ENCODE measurements around the gene LMBR1. TPM values are rescaled to one million over a fixed set of nuclear protein-coding genes. Genes with fewer than 3 reads are reported as not detected.

Gene LMBR1
- total RNA-seq, 1 experiment from 2014 or later = 82.6 TPM

- Histone ChIP-seq H3K27me3 (ENCODE audit: control insufficient read depth, insufficient read depth, low read length) (no peaks in the 10 kb centered on the region), H3K36me3 (ENCODE audit: control insufficient read depth, insufficient read depth, low read length) (no peaks in the 10 kb centered on the region), H3K27ac (ENCODE audit: low read length) (no peak overlapping the region), H3K4me1 (ENCODE audit: control insufficient read depth, insufficient read depth, low read length) (no peaks in the 10 kb centered on the region), H3K9me3 (ENCODE audit: control insufficient read depth, insufficient read depth, low read depth, low read length) (no peaks in the 10 kb centered on the region), H3K4me3 (ENCODE audit: low read depth in 2 of 2, low read length in 2 of 2) (no peak overlapping the region)
- no TSS peak for BruUV-seq (replicated peaks)
- CTCF ChIA-PET = no interaction called here
- intact Hi-C loops (cut with micrococcal nuclease; ENCODE audit: unreplicated experiment) (loop anchor here (10.0 kb wide), 1 partner anchor 107 kb away; no protein-coding TSS in a partner anchor), in situ Hi-C loops (cut with HindIII; ENCODE audit: low pct_unique_long_range_greater_than_20kb, low sequenced_read_pairs) (no loop called here)
- TF ChIP-seq TCF7L2 (IDR thresholded peaks at IDR 0.05; ENCODE audit: low read depth, low read length) = no peak
- DNase-seq (ENCODE audit: low read depth, low spot score) = no peak
- ATAC-seq = no peak
- POLR2A ChIA-PET = no interaction called here
Measured at GRCh38 chr7:156657681-156658080, 235.3 kb downstream of the LMBR1 start.

DNA sequence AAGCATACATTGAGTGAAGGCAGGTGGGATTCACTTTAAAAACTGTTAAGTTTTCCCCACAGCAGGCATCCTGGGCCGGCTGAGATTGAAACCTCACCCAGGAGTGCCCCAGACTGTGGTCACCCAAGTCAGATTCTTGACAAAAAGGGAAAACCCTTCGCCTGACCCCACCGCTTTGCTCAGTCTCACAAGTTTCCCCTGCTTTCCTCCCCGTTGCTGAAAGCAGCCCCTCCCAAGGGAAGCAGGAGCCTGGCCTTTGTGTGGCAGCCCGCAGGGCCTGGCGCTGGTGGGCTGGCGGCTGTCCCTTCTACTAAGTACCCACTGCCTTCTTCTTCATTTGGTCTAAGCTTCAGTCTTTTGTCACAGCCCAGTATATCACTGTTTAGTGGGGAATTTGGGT, 236.4 kb downstream of the LMBR1 start:
- CTCF ChIA-PET = no interaction called here
- Histone ChIP-seq H3K36me3 (ENCODE audit: control insufficient read depth, insufficient read depth, low read length) (no peaks in the 10 kb centered on the region), H3K4me1 (ENCODE audit: control insufficient read depth, insufficient read depth, low read length) (no peaks in the 10 kb centered on the region), H3K27ac (ENCODE audit: low read length) (no peak overlapping the region), H3K4me3 (ENCODE audit: low read depth in 2 of 2, low read length in 2 of 2) (no peak overlapping the region), H3K9me3 (ENCODE audit: control insufficient read depth, insufficient read depth, low read depth, low read length) (no peaks in the 10 kb centered on the region), H3K27me3 (ENCODE audit: control insufficient read depth, insufficient read depth, low read length) (no peaks in the 10 kb centered on the region)
- no peak for TF ChIP-seq POLR2AphosphoS5 (IDR thresholded peaks at IDR 0.05; ENCODE audit: low read depth, low read length)
- no peak for TF ChIP-seq TCF7L2 (IDR thresholded peaks at IDR 0.05; ENCODE audit: low read depth, low read length)
- TF ChIP-seq CTCF (IDR thresholded peaks at IDR 0.05) = no peak
- no peak for TF ChIP-seq SIN3A (IDR thresholded peaks at IDR 0.05; ENCODE audit: borderline replicate concordance, insufficient read depth, low read depth, low read length)
- TF ChIP-seq, protein P1, sequence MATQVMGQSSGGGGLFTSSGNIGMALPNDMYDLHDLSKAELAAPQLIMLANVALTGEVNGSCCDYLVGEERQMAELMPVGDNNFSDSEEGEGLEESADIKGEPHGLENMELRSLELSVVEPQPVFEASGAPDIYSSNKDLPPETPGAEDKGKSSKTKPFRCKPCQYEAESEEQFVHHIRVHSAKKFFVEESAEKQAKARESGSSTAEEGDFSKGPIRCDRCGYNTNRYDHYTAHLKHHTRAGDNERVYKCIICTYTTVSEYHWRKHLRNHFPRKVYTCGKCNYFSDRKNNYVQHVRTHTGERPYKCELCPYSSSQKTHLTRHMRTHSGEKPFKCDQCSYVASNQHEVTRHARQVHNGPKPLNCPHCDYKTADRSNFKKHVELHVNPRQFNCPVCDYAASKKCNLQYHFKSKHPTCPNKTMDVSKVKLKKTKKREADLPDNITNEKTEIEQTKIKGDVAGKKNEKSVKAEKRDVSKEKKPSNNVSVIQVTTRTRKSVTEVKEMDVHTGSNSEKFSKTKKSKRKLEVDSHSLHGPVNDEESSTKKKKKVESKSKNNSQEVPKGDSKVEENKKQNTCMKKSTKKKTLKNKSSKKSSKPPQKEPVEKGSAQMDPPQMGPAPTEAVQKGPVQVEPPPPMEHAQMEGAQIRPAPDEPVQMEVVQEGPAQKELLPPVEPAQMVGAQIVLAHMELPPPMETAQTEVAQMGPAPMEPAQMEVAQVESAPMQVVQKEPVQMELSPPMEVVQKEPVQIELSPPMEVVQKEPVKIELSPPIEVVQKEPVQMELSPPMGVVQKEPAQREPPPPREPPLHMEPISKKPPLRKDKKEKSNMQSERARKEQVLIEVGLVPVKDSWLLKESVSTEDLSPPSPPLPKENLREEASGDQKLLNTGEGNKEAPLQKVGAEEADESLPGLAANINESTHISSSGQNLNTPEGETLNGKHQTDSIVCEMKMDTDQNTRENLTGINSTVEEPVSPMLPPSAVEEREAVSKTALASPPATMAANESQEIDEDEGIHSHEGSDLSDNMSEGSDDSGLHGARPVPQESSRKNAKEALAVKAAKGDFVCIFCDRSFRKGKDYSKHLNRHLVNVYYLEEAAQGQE (IDR thresholded peaks at IDR 0.05; ENCODE audit: insufficient read depth in 1 of 2, low read depth in 2 of 2, low read length in 1 of 2) = no peak
- ATAC-seq (no peak), DNase-seq (ENCODE audit: low read depth, low spot score) (no peak)
- no TSS peak for BruUV-seq (replicated peaks)
- in situ Hi-C loops (cut with HindIII; ENCODE audit: low pct_unique_long_range_greater_than_20kb, low sequenced_read_pairs) (no loop called here), intact Hi-C loops (cut with micrococcal nuclease; ENCODE audit: unreplicated experiment) (loop anchor here (10.0 kb wide), 1 partner anchor 108 kb away; no protein-coding TSS in a partner anchor)
- POLR2A ChIA-PET = no interaction called here

GRCh38 chr7:156655983-156656382, 237.0 kb downstream of the LMBR1 start:
- Histone ChIP-seq H3K27me3 (ENCODE audit: control insufficient read depth, insufficient read depth, low read length) (no peaks in the 10 kb centered on the region), H3K4me1 (ENCODE audit: control insufficient read depth, insufficient read depth, low read length) (no peaks in the 10 kb centered on the region), H3K9me3 (ENCODE audit: control insufficient read depth, insufficient read depth, low read depth, low read length) (no peaks in the 10 kb centered on the region), H3K27ac (ENCODE audit: low read length) (no peak overlapping the region), H3K4me3 (ENCODE audit: low read depth in 2 of 2, low read length in 2 of 2) (no peak overlapping the region), H3K36me3 (ENCODE audit: control insufficient read depth, insufficient read depth, low read length) (no peaks in the 10 kb centered on the region)
- DNase-seq (ENCODE audit: low read depth, low spot score) (no peak), ATAC-seq (no peak)
- no TSS peak for BruUV-seq (replicated peaks)
- intact Hi-C loops (cut with micrococcal nuclease; ENCODE audit: unreplicated experiment) = loop anchor here (10.0 kb wide), 1 partner anchor 109 kb away; no protein-coding TSS in a partner anchor
- ChIA-PET POLR2A (no interaction called here), CTCF (no interaction called here)
- TF ChIP-seq CTCF (IDR thresholded peaks at IDR 0.05) (no peak), SIN3A (IDR thresholded peaks at IDR 0.05; ENCODE audit: borderline replicate concordance, insufficient read depth, low read depth, low read length) (no peak), POLR2AphosphoS5 (IDR thresholded peaks at IDR 0.05; ENCODE audit: low read depth, low read length) (no peak), TCF7L2 (IDR thresholded peaks at IDR 0.05; ENCODE audit: low read depth, low read length) (no peak)
- TF ChIP-seq, protein P1 (IDR thresholded peaks at IDR 0.05; ENCODE audit: insufficient read depth in 1 of 2, low read depth in 2 of 2, low read length in 1 of 2) = no peak
- in situ Hi-C loops (cut with HindIII; ENCODE audit: low pct_unique_long_range_greater_than_20kb, low sequenced_read_pairs) = no loop called here
